Fibroblast of lung (primary cell): ENCODE results near the gene TSPAN31. TPM values are rescaled to one million over a fixed set of nuclear protein-coding genes. Genes with fewer than 3 reads are reported as not detected.

Source experiments
- DNase-seq, 2 donors: peaks; one replicate each; pipeline versions ENCODE4 v3.0.0 to v3.0.0-alpha.2; 2010; ENCODE audit warnings: low read depth in 2 of 2
- H2AFZ ChIP-seq: 2 replicates; pipeline ENCODE4 v1.5.1; 2012; ENCODE audit warnings: low read length, control low read depth, inconsistent platforms
- H3K27ac ChIP-seq: 2 replicates; pipeline ENCODE4 v1.5.1; 2011; ENCODE audit warnings: low read length, control low read depth; ENCODE audit not compliant: insufficient read depth
- H3K27me3 ChIP-seq: 2 replicates; pipeline ENCODE4 v1.5.1; 2011; ENCODE audit warnings: mild to moderate bottlenecking, low read length; ENCODE audit not compliant: control insufficient read depth, insufficient read depth
- H3K36me3 ChIP-seq: 2 replicates; pipeline ENCODE4 v1.5.1; 2011; ENCODE audit warnings: low read length; ENCODE audit not compliant: control insufficient read depth, insufficient read depth
- H3K4me1 ChIP-seq: 2 replicates; pipeline ENCODE4 v1.5.1; 2011; ENCODE audit warnings: low read length; ENCODE audit not compliant: control insufficient read depth, insufficient read depth; ENCODE audit errors: extremely low read depth
- H3K4me2 ChIP-seq: 2 replicates; pipeline ENCODE4 v1.5.1; 2011; ENCODE audit warnings: low read length, control low read depth; ENCODE audit not compliant: insufficient read depth; ENCODE audit errors: extremely low read depth
- H3K4me3 ChIP-seq, 4 experiments: fragments of 200-600 bp in 1 of 4; sonication (generic) in 1 of 4; replicated peaks in 1 of 4; 2 replicates each; pipeline ENCODE4 v1.5.1; 2011 to 2016; ENCODE audit warnings: low read length in 4 of 4, low read depth in 3 of 4, mild to moderate bottlenecking in 3 of 4, control low read depth in 2 of 4, inconsistent platforms in 1 of 4, mixed read lengths in 1 of 4; ENCODE audit not compliant: insufficient read depth in 1 of 4; ENCODE audit errors: control extremely low read depth in 1 of 4
- H3K79me2 ChIP-seq: 2 replicates; pipeline ENCODE4 v1.5.1; 2012; ENCODE audit warnings: mild to moderate bottlenecking, low read length, inconsistent platforms; ENCODE audit not compliant: control insufficient read depth, insufficient read depth
- H3K9ac ChIP-seq: 2 replicates; pipeline ENCODE4 v1.5.1; 2011; ENCODE audit warnings: mild to moderate bottlenecking, low read length, control low read depth; ENCODE audit not compliant: insufficient read depth
- H3K9me3 ChIP-seq: 2 replicates; pipeline ENCODE4 v1.5.1; 2012; ENCODE audit warnings: low read depth, low read length; ENCODE audit not compliant: control insufficient read depth, insufficient read depth
- H4K20me1 ChIP-seq: 2 replicates; pipeline ENCODE4 v1.5.1; 2011; ENCODE audit warnings: low read length; ENCODE audit not compliant: control insufficient read depth, insufficient read depth; ENCODE audit errors: extremely low read depth
- CTCF ChIP-seq, 2 donors: IDR thresholded peaks in 1 of 2; conservative IDR thresholded peaks in 1 of 2; 1 replicate in 1 of 2; 2 replicates in 1 of 2; pipeline ENCODE4 v1.5.1; 2011 to 2012; ENCODE audit warnings: low read length in 2 of 2, control low read depth in 1 of 2, inconsistent platforms in 1 of 2, low read depth in 1 of 2, mild to moderate bottlenecking in 1 of 2
- EZH2 ChIP-seq: IDR thresholded peaks from 2 replicates; pipeline ENCODE4 v1.5.1; 2012; ENCODE audit warnings: low read length, control low read depth, mild to moderate bottlenecking; ENCODE audit errors: missing control alignments
- polyA plus RNA-seq, 2 donors: library from polyadenylated mRNA; depleted of rRNA in 1 of 2; stranded (reverse) in 1 of 2; unstranded in 1 of 2; fragments of >200 nt; gene quantifications; 2 replicates each; pipeline ENCODE4 v1.2.1, GENCODE V29; 2011 to 2012; ENCODE audit warnings: missing spikeins in 1 of 2
- total RNA-seq: library from RNA; depleted of rRNA; stranded (reverse); fragments of >200 nt; gene quantifications from 2 replicates; pipeline ENCODE4 v1.2.1, GENCODE V29; 2014

TSPAN31 gene
- total and polyA plus RNA-seq, 2 donors (not counting 1 experiment from before 2014, with no cell fraction given), result 53.6 to 99.6 TPM

GRCh38 chr12:57724936-57725740 is 19.7 kb upstream of the TSPAN31 start:
- H3K4me2 ChIP-seq, result no peak overlapping the region
- H3K79me2 ChIP-seq, result no peaks in the 10 kb centered on the region
- peaks cover 8% of the 10 kb centered on the region for H3K36me3 ChIP-seq
- H2AFZ ChIP-seq, result no peak overlapping the region
- no peaks in the 10 kb centered on the region for H4K20me1 ChIP-seq
- H3K9me3 ChIP-seq, result no peaks in the 10 kb centered on the region
- TF ChIP-seq EZH2 (no peak), CTCF (conservative IDR thresholded peaks at IDR 0.05 in 1 of 2, IDR thresholded peaks at IDR 0.05 in 1 of 2; ENCODE audit: low read depth in 1 of 2, low read length in 2 of 2) (no peak)
- no peak overlapping the region for H3K9ac ChIP-seq
- H3K27ac ChIP-seq, result no peak overlapping the region
- H3K4me1 ChIP-seq, result peaks cover 5% of the 10 kb centered on the region
- DNase-seq, result no peak
- no peak overlapping the region for H3K4me3 ChIP-seq
- no peaks in the 10 kb centered on the region for H3K27me3 ChIP-seq

GRCh38 chr12:57725851-57726150 is 19.0 kb upstream of the TSPAN31 start:
- peaks cover 5% of the 10 kb centered on the region for H3K4me1 ChIP-seq
- peaks cover 5% of the 10 kb centered on the region for H3K36me3 ChIP-seq
- no peak for DNase-seq
- peak overlapping the region; percentile 86 for H3K9ac ChIP-seq
- H3K27me3 ChIP-seq, result no peaks in the 10 kb centered on the region
- no peaks in the 10 kb centered on the region for H4K20me1 ChIP-seq
- H3K79me2 ChIP-seq, result no peaks in the 10 kb centered on the region
- no peaks in the 10 kb centered on the region for H3K9me3 ChIP-seq
- H2AFZ ChIP-seq, result peak overlapping the region; percentile 39
- TF ChIP-seq EZH2 (no peak), CTCF (conservative IDR thresholded peaks at IDR 0.05 in 1 of 2, IDR thresholded peaks at IDR 0.05 in 1 of 2; ENCODE audit: low read depth in 1 of 2, low read length in 2 of 2) (no peak)
- no peak overlapping the region for H3K27ac ChIP-seq
- peak overlapping the region; percentile 69 to 86 (median 84) for H3K4me3 ChIP-seq
- peak overlapping the region; percentile 92 for H3K4me2 ChIP-seq

GRCh38 chr12:57726151-57726883 is 18.5 kb upstream of the TSPAN31 start:
- Histone ChIP-seq H3K9me3 (no peaks in the 10 kb centered on the region), H3K27me3 (no peaks in the 10 kb centered on the region), H3K4me1 (peaks cover 5% of the 10 kb centered on the region), H3K4me3 (peak overlapping the region; percentile 69 to 86 (median 84)), H3K27ac (peak overlapping the region; percentile 87), H3K9ac (peak overlapping the region; percentile 86), H3K4me2 (peak overlapping the region; percentile 92), H4K20me1 (no peaks in the 10 kb centered on the region), H3K36me3 (peaks cover 3% of the 10 kb centered on the region), H3K79me2 (no peaks in the 10 kb centered on the region), H2AFZ (peak overlapping the region; percentile 88)
- peak; percentile 67 to 83 for DNase-seq
- TF ChIP-seq EZH2 (no peak), CTCF (conservative IDR thresholded peaks at IDR 0.05 in 1 of 2, IDR thresholded peaks at IDR 0.05 in 1 of 2; ENCODE audit: low read depth in 1 of 2, low read length in 2 of 2) (peak; percentile 85 to 87)
